CD14-positive monocyte (primary cell): Measurements from ENCODE around the gene FBXO45. TPM values are rescaled to one million over a fixed set of nuclear protein-coding genes. Genes with fewer than 3 reads are reported as not detected.
"Not testable (repeated sequence)": the region's sequence is repeated elsewhere in the genome, so short reads cannot be mapped to it uniquely, and the experiment has no call there.

ENCODE experiments used
- DNase-seq, 3 donors: peaks; one replicate each; pipeline ENCODE4 v3.0.0-alpha.2; 2011 to 2022
- H2AFZ ChIP-seq: 2 replicates; pipeline ENCODE4 v1.6.0; 2012; ENCODE audit warnings: mild to moderate bottlenecking, low read depth, low read length, inconsistent platforms; ENCODE audit not compliant: insufficient read depth, poor library complexity, severe bottlenecking
- H3K27ac ChIP-seq, 2 donors: 1 replicate in 1 of 2; 2 replicates in 1 of 2; pipeline ENCODE4 v1.5.1; 2012 to 2013; ENCODE audit warnings: low read length in 2 of 2, control low read depth in 1 of 2, inconsistent platforms in 1 of 2, low read depth in 1 of 2, mild to moderate bottlenecking in 1 of 2
- H3K27me3 ChIP-seq, 2 donors: one replicate each; pipeline versions ENCODE4 v1.6.0 to v1.6.1; 2011 to 2013; ENCODE audit warnings: low read length in 2 of 2; ENCODE audit not compliant: control insufficient read depth in 2 of 2, insufficient read depth in 2 of 2
- H3K36me3 ChIP-seq, 2 donors: replicated peaks in 1 of 2; 1 replicate in 1 of 2; 2 replicates in 1 of 2; pipeline versions ENCODE4 v1.5.1 to v1.6.1; 2012 to 2013; ENCODE audit warnings: low read length in 2 of 2, control low read depth in 1 of 2, inconsistent platforms in 1 of 2, mild to moderate bottlenecking in 1 of 2; ENCODE audit not compliant: insufficient read depth in 2 of 2, control insufficient read depth in 1 of 2
- H3K4me1 ChIP-seq, 2 donors: 1 replicate in 1 of 2; 2 replicates in 1 of 2; pipeline versions ENCODE4 v1.5.1 to v1.6.1; 2012 to 2013; ENCODE audit warnings: low read length in 2 of 2, control low read depth in 1 of 2, inconsistent platforms in 1 of 2, mild to moderate bottlenecking in 1 of 2, moderate library complexity in 1 of 2; ENCODE audit not compliant: insufficient read depth in 2 of 2, control insufficient read depth in 1 of 2
- H3K4me2 ChIP-seq: replicated peaks from 2 replicates; pipeline ENCODE3; 2012; ENCODE audit warnings: low read length, moderate library complexity, mild to moderate bottlenecking; ENCODE audit not compliant: poor library complexity, severe bottlenecking; ENCODE audit errors: extremely low read depth
- H3K4me3 ChIP-seq, 3 experiments: fragments of 200-600 bp in 1 of 3; sonication (generic) in 1 of 3; replicated peaks in 1 of 3; 1 replicate in 2 of 3; 2 replicates in 1 of 3; pipeline ENCODE4 v1.5.1; 2011 to 2013; ENCODE audit warnings: low read length in 3 of 3, mild to moderate bottlenecking in 3 of 3, control low read depth in 2 of 3, low read depth in 2 of 3, inconsistent platforms in 1 of 3, moderate library complexity in 1 of 3
- H3K79me2 ChIP-seq: 2 replicates; pipeline ENCODE4 v1.6.0; 2012; ENCODE audit warnings: mild to moderate bottlenecking, control low read depth, inconsistent platforms, low read length, moderate library complexity; ENCODE audit not compliant: insufficient read depth
- H3K9ac ChIP-seq: 2 replicates; pipeline ENCODE4 v1.6.0; 2017; ENCODE audit warnings: low read length, mild to moderate bottlenecking; ENCODE audit not compliant: insufficient read depth, poor library complexity, severe bottlenecking
- H3K9me3 ChIP-seq, 2 donors: replicated peaks in 1 of 2; 1 replicate in 1 of 2; 2 replicates in 1 of 2; pipeline versions ENCODE4 v1.5.1 to v1.6.1; 2012 to 2013; ENCODE audit warnings: low read length in 2 of 2, control low read depth in 1 of 2; ENCODE audit not compliant: control insufficient read depth in 1 of 2, insufficient read depth in 1 of 2
- H4K20me1 ChIP-seq: 2 replicates; pipeline ENCODE4 v1.6.0; 2012; ENCODE audit warnings: mild to moderate bottlenecking, low read length, control low read depth, moderate library complexity; ENCODE audit not compliant: insufficient read depth
- H3K27ac Mint-ChIP-seq, 7 donors: one replicate each; pipeline ENCODE4 v1.8.0; 2020; ENCODE audit warnings: mild to moderate bottlenecking in 7 of 7, mixed read lengths in 7 of 7, moderate library complexity in 6 of 7, inconsistent platforms in 2 of 7
- H3K27me3 Mint-ChIP-seq, 3 donors: one replicate each; pipeline ENCODE4 v1.8.0; 2021 to 2022; ENCODE audit warnings: low read depth in 3 of 3, mild to moderate bottlenecking in 3 of 3, mixed read lengths in 3 of 3, moderate library complexity in 3 of 3, inconsistent platforms in 1 of 3
- H3K36me3 Mint-ChIP-seq, 2 donors: one replicate each; pipeline ENCODE4 v1.8.0; 2020; ENCODE audit warnings: mixed read lengths in 2 of 2, inconsistent platforms in 1 of 2, mild to moderate bottlenecking in 1 of 2
- H3K4me1 Mint-ChIP-seq: one replicate; pipeline ENCODE4 v1.8.0; 2020; ENCODE audit warnings: mild to moderate bottlenecking, mixed read lengths
- H3K4me3 Mint-ChIP-seq, 2 donors: one replicate each; pipeline ENCODE4 v1.8.0; 2020; ENCODE audit warnings: mild to moderate bottlenecking in 2 of 2, mixed read lengths in 2 of 2, moderate library complexity in 1 of 2
- H3K9me3 Mint-ChIP-seq, 7 donors: one replicate each; pipeline ENCODE4 v1.8.0; 2020 to 2022; ENCODE audit warnings: mixed read lengths in 7 of 7, mild to moderate bottlenecking in 6 of 7, moderate library complexity in 6 of 7, inconsistent platforms in 2 of 7
- CTCF ChIP-seq: fragments of 200-600 bp; IDR thresholded peaks from one replicate; pipeline ENCODE4 v1.8.0; 2022; ENCODE audit warnings: antibody characterized with exemption, mild to moderate bottlenecking
- WGBS: methylation state at CpG from one replicate; pipeline ENCODE4 v1.1.5; 2013; ENCODE audit warnings: missing lambda C conversion rate; ENCODE audit not compliant: insufficient coverage; 5-methylcytosine and 5-hydroxymethylcytosine counted together
- intact Hi-C, 2 donors: fragments of 100-400 bp; cut with micrococcal nuclease; formaldehyde crosslinking; loops; one replicate each; pipeline versions ENCODE4 v1.15.0 to v1.15.1; 2023
- polyA plus RNA-seq, 3 donors: library from polyadenylated mRNA; depleted of rRNA in 1 of 3; unstranded in 2 of 3; stranded (reverse) in 1 of 3; fragments of 300-500 nt in 2 of 3; fragments of >200 nt in 1 of 3; fragmentation: Illumina TruSeq in 2 of 3; gene quantifications; 1 replicate in 2 of 3; 2 replicates in 1 of 3; pipeline ENCODE4 v1.2.3, GENCODE V29; 2012 to 2021
- small RNA-seq: library from RNA; depleted of rRNA; stranded (forward); fragments of <200 nt; gene quantifications from one replicate; pipeline ENCODE3, GENCODE V24; 2012; ENCODE audit warnings: low read depth; ENCODE audit not compliant: insufficient read length

FBXO45 gene
- polyA plus RNA-seq, 3 donors, result 1.8 to 2.8 (median 2.3) TPM

GRCh38 chr3:196636369-196637349 is 68.2 kb downstream of the FBXO45 start:
- no peak overlapping the region for H3K4me3 Mint-ChIP-seq
- intact Hi-C loops, result loop anchor here in 1 of 2 donors (10.0 kb wide), 1 partner anchor 732 kb away; the partner anchor contains the start of gene TNK2

GRCh38 chr3:196637941-196638340 is 69.5 kb downstream of the FBXO45 start:
- not testable (repeated sequence) for H2AFZ ChIP-seq, H3K9ac ChIP-seq, H3K9me3 Mint-ChIP-seq, H3K27me3 ChIP-seq, H3K27me3 Mint-ChIP-seq, H3K9me3 ChIP-seq, H3K36me3 ChIP-seq
- DNase-seq, result peak in 2 of 3 donors; percentile 41 to 54
- H3K36me3 Mint-ChIP-seq, result peaks cover 20 to 22% of the 10 kb centered on the region in 2 donors
- H3K27ac ChIP-seq, result peak overlapping the region in 1 of 2 donors; percentile 30
- H3K4me1 ChIP-seq, result peaks cover 81 to 95% of the 10 kb centered on the region in 2 donors
- peaks cover 95% of the 10 kb centered on the region for H3K79me2 ChIP-seq
- H3K27ac Mint-ChIP-seq, result peak overlapping the region; percentile 56 to 95 (median 80)
- intact Hi-C loops, result loop anchor here in 1 of 2 donors (10.0 kb wide), 1 partner anchor 733 kb away; the partner anchor contains the start of gene TNK2
- peaks cover 75% of the 10 kb centered on the region for H3K4me1 Mint-ChIP-seq
- WGBS, result 30% methylated on average over 2 of the region's 4 CpGs
- H3K4me2 ChIP-seq, result peak overlapping the region; percentile 82
- H4K20me1 ChIP-seq, result peaks cover 26% of the 10 kb centered on the region
- H3K4me3 Mint-ChIP-seq, result peak overlapping the region; percentile 14 to 70
- H3K4me3 ChIP-seq, result peak overlapping the region in 1 of 3 experiments; percentile 86

More at GRCh38 chr3:196636369-196637349, 68.2 kb downstream of the FBXO45 start:
- Histone ChIP-seq H3K4me2 (peak overlapping the region; percentile 21), H3K27me3 (no peaks in the 10 kb centered on the region), H3K36me3 (no peaks in the 10 kb centered on the region), H2AFZ (peak overlapping the region; percentile 22), H3K4me3 (peak overlapping the region in 1 of 3 experiments; percentile 29), H3K79me2 (peaks cover 86% of the 10 kb centered on the region), H3K4me1 (peaks cover 74 to 92% of the 10 kb centered on the region in 2 donors), H3K9ac (peak overlapping the region; percentile 4), H4K20me1 (peaks cover 16% of the 10 kb centered on the region), H3K27ac (peak overlapping the region; percentile 22 to 37), H3K9me3 (no peaks in the 10 kb centered on the region)
- no peak for TF ChIP-seq CTCF
- H3K9me3 Mint-ChIP-seq, result peaks cover 0 to 2% (median 0%) of the 10 kb centered on the region in 7 donors
- WGBS, result 53% methylated on average over 15 of the region's 20 CpGs
- peak in 1 of 3 donors; percentile 17 for DNase-seq
- peaks cover 0 to 3% (median 0%) of the 10 kb centered on the region in 3 donors for H3K27me3 Mint-ChIP-seq
- peaks cover 10 to 16% of the 10 kb centered on the region in 2 donors for H3K36me3 Mint-ChIP-seq
- H3K27ac Mint-ChIP-seq, result peak overlapping the region in 6 of 7 donors; percentile 14 to 96 (median 38)
- peaks cover 72% of the 10 kb centered on the region for H3K4me1 Mint-ChIP-seq

Small RNA genes within 50 kb of the gene (small RNA-seq; reads per million reads assigned to genes)
- gene RPS29P3, result not detected

Other genes starting within 250 kb of the FBXO45 start
- under 1 TPM in 2 of 3 donors, not detected in 1; 0.36 to 0.77 TPM for gene TM4SF19, start 230.3 kb upstream of the FBXO45 start, polyA plus RNA-seq
- gene UBXN7, start 136.2 kb upstream of the FBXO45 start, polyA plus RNA-seq, result 10 to 100 TPM; 10.5 to 15.8 (median 13.6) TPM
- 1 to 10 TPM; 4.4 to 6.9 (median 6.7) TPM for gene RNF168, start 64.9 kb upstream of the FBXO45 start, polyA plus RNA-seq
- gene SMCO1, start 53.3 kb upstream of the FBXO45 start, polyA plus RNA-seq, result not detected
- 1 to 10 TPM; 4.1 to 6.7 (median 5.3) TPM for gene WDR53, start 106 bp upstream of the FBXO45 start, polyA plus RNA-seq
- 100 to 1,000 TPM in 1 of 3 donors, 1 to 10 TPM in 2; 5.9 to 109 (median 7.5) TPM for gene NRROS, start 71.0 kb downstream of the FBXO45 start, polyA plus RNA-seq
- gene CEP19, start 143.6 kb downstream of the FBXO45 start, polyA plus RNA-seq, result 1 to 10 TPM; 1.7 to 3.2 (median 2.7) TPM
- gene PIGX, start 143.7 kb downstream of the FBXO45 start, polyA plus RNA-seq, result 10 to 100 TPM; 11.8 to 44.9 (median 29.8) TPM
- gene PAK2, start 171.2 kb downstream of the FBXO45 start, polyA plus RNA-seq, result 10 to 100 TPM; 32.4 to 44.2 (median 33.2) TPM